Testis (tissue), 2 donors: ENCODE results near the gene ZSCAN22.

Experiments
- POLR2A ChIP-seq: fragments of 450-650 bp; IDR thresholded peaks from one replicate; pipeline ENCODE4 v1.6.1; 2017; ENCODE audit warnings: antibody characterized with exemption, mild to moderate bottlenecking, moderate library complexity
- TF ChIP-seq, protein P1 (sequence below), 3 experiments: fragments of 450-650 bp in 2 of 3; fragments of 200-600 bp in 1 of 3; sonication (generic) in 1 of 3; IDR thresholded peaks; one replicate each; pipeline ENCODE4 v1.5.1; 2016 to 2019; ENCODE audit warnings: antibody characterized with exemption in 3 of 3, mild to moderate bottlenecking in 2 of 3, moderate library complexity in 1 of 3

DNA sequence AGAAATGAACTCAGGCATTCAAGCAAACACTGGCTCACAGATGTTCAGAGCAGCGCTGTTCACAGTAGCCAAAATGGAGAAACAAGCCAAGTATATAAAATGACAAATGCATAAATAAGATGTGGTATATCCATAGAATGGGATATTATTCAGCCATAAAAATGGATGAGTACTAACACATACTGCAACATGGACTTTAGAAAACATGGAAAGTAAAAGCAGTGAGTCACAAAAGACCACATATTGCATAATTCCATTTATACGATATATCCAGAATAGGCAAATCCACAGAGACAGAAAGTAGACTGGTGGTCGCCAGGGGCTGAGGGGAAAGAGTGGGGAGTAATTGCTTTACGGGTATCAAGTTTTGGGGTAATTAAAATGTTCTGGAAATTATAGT is 47.4 kb downstream of the ZSCAN22 start:
- TF ChIP-seq, protein P1, sequence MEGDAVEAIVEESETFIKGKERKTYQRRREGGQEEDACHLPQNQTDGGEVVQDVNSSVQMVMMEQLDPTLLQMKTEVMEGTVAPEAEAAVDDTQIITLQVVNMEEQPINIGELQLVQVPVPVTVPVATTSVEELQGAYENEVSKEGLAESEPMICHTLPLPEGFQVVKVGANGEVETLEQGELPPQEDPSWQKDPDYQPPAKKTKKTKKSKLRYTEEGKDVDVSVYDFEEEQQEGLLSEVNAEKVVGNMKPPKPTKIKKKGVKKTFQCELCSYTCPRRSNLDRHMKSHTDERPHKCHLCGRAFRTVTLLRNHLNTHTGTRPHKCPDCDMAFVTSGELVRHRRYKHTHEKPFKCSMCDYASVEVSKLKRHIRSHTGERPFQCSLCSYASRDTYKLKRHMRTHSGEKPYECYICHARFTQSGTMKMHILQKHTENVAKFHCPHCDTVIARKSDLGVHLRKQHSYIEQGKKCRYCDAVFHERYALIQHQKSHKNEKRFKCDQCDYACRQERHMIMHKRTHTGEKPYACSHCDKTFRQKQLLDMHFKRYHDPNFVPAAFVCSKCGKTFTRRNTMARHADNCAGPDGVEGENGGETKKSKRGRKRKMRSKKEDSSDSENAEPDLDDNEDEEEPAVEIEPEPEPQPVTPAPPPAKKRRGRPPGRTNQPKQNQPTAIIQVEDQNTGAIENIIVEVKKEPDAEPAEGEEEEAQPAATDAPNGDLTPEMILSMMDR (IDR thresholded peaks at IDR 0.05): no peak
- no peak for TF ChIP-seq POLR2A
